HL-60 (cell line): Measurements from ENCODE around the gene GPBP1.

Experiments
- DNase-seq, 2 experiments: peaks; one replicate each; pipeline ENCODE4 v3.0.0-alpha.2; 2010 to 2020; ENCODE audit warnings: low read depth in 1 of 2, low spot score in 1 of 2
- H3K27ac ChIP-seq: fragments of 250-450 bp; sonication (Bioruptor Pico); replicated peaks from 2 replicates; pipeline ENCODE4 v1.5.1; 2020; ENCODE audit warnings: mild to moderate bottlenecking, moderate library complexity
- H3K27me3 ChIP-seq: fragments of 250-450 bp; sonication (Bioruptor Pico); 2 replicates; pipeline ENCODE4 v1.5.1; 2021; ENCODE audit warnings: mild to moderate bottlenecking, moderate library complexity; ENCODE audit not compliant: insufficient read depth, poor library complexity, severe bottlenecking
- H3K4me3 ChIP-seq: replicated peaks from 2 replicates; pipeline ENCODE4 v1.5.1; 2011; ENCODE audit warnings: mild to moderate bottlenecking, control low read depth, low read length; ENCODE audit not compliant: insufficient read depth
- CTCF ChIP-seq: IDR thresholded peaks from one replicate; pipeline ENCODE4 v1.5.1; 2011; ENCODE audit warnings: low read length, control low read depth, inconsistent platforms; ENCODE audit not compliant: insufficient read depth
- GABPA ChIP-seq: IDR thresholded peaks from 2 replicates; pipeline ENCODE4 v1.6.1; 2012; ENCODE audit warnings: low read depth
- POLR2AphosphoS5 ChIP-seq: IDR thresholded peaks from 2 replicates; pipeline ENCODE4 v1.6.1; 2012; ENCODE audit warnings: low read depth
- REST ChIP-seq: IDR thresholded peaks from 2 replicates; pipeline ENCODE4 v1.6.1; 2012; ENCODE audit warnings: low read depth; ENCODE audit not compliant: insufficient replicate concordance
- SPI1 ChIP-seq: IDR thresholded peaks from 2 replicates; pipeline ENCODE4 v1.6.1; 2012; ENCODE audit warnings: low read depth, mild to moderate bottlenecking, borderline replicate concordance

The GPBP1 gene

GRCh38 chr5:57174128-57174889 lies 450 bp downstream of the GPBP1 start:
- peak in 1 of 2 experiments; percentile 15 for DNase-seq
- no peaks in the 10 kb centered on the region for H3K27me3 ChIP-seq
- TF ChIP-seq POLR2AphosphoS5 = no peak
- TF ChIP-seq GABPA = no peak
- TF ChIP-seq SPI1 = peak; percentile 42; the same call in 1 of the 2 replicates
- TF ChIP-seq REST = peak; percentile 19
- TF ChIP-seq CTCF = no peak
- H3K27ac ChIP-seq = peak overlapping the region; percentile 97
- peak overlapping the region; percentile 62 for H3K4me3 ChIP-seq

GRCh38 chr5:57174890-57175510 lies 1.1 kb downstream of the GPBP1 start:
- Histone ChIP-seq H3K4me3 (peak overlapping the region; percentile 62), H3K27ac (peak overlapping the region; percentile 97), H3K27me3 (no peaks in the 10 kb centered on the region)
- DNase-seq = no peak
- TF ChIP-seq REST (no peak), GABPA (no peak), POLR2AphosphoS5 (no peak), SPI1 (no peak), CTCF (no peak)

- peak overlapping the region; percentile 62 for H3K4me3 ChIP-seq
- H3K27me3 ChIP-seq = no peaks in the 10 kb centered on the region
- peak overlapping the region; percentile 97 for H3K27ac ChIP-seq
- TF ChIP-seq REST (no peak), POLR2AphosphoS5 (no peak), SPI1 (no peak)
- no peak for DNase-seq
These were observed 1.9 kb downstream of the GPBP1 start for GRCh38 chr5:57175551-57176309.
